SK-N-SH treated with all-trans-retinoic acid at 6 μM for 48 hours (cell line): ENCODE measurements around the gene CPZ.

Source experiments
- ATAC-seq: fragments of 200-7000 bp; cut with Tn5 transposase; 3 replicates; pipeline ENCODE4 v1.9.1; 2020; ENCODE audit warnings: mild to moderate bottlenecking, moderate library complexity
- ARNTL ChIP-seq: fragments of 450-650 bp; formaldehyde crosslinking; IDR thresholded peaks from 2 replicates; pipeline ENCODE4 v1.5.0; 2020; ENCODE audit warnings: low read depth, mild to moderate bottlenecking, moderate library complexity, borderline replicate concordance
- BACH2 ChIP-seq: fragments of 250-450 bp; sonication (Bioruptor Pico); IDR thresholded peaks from 2 replicates; pipeline ENCODE4 v1.9.0; 2021; ENCODE audit warnings: mild to moderate bottlenecking, borderline replicate concordance
- CREB5 ChIP-seq: fragments of 250-450 bp; sonication (Bioruptor Pico); IDR thresholded peaks from 2 replicates; pipeline ENCODE4 v1.5.1; 2020; ENCODE audit warnings: low read depth, mild to moderate bottlenecking, moderate library complexity
- CSDC2 ChIP-seq: fragments of 250-450 bp; sonication (Bioruptor Pico); IDR thresholded peaks from 2 replicates; pipeline ENCODE4 v1.5.0; 2020; ENCODE audit warnings: mild to moderate bottlenecking, moderate library complexity
- CSRNP3 ChIP-seq: fragments of 250-450 bp; sonication (Bioruptor Pico); IDR thresholded peaks from 2 replicates; pipeline ENCODE4 v1.5.1; 2021; ENCODE audit warnings: mild to moderate bottlenecking, moderate library complexity
- ESRRG ChIP-seq: fragments of 250-450 bp; sonication (Bioruptor Pico); IDR thresholded peaks from 2 replicates; pipeline ENCODE4 v1.6.1; 2021; ENCODE audit warnings: mild to moderate bottlenecking
- GLIS3 ChIP-seq: fragments of 250-450 bp; sonication (Bioruptor Pico); IDR thresholded peaks from 2 replicates; pipeline ENCODE4 v1.5.0; 2020; ENCODE audit warnings: mild to moderate bottlenecking, moderate library complexity
- ISL1 ChIP-seq: fragments of 250-450 bp; sonication (Bioruptor Pico); IDR thresholded peaks from 2 replicates; pipeline ENCODE4 v2.1.2; 2022; ENCODE audit warnings: mild to moderate bottlenecking, moderate library complexity
- OSR1 ChIP-seq: fragments of 250-450 bp; sonication (Bioruptor Pico); IDR thresholded peaks from 2 replicates; pipeline ENCODE4 v1.8.0; 2022; ENCODE audit warnings: moderate library complexity, mild to moderate bottlenecking, inconsistent platforms
- PPARA ChIP-seq: fragments of 250-450 bp; sonication (Bioruptor Pico); IDR thresholded peaks from 2 replicates; pipeline ENCODE4 v1.5.0; 2020; ENCODE audit warnings: mild to moderate bottlenecking, borderline replicate concordance
- RARB ChIP-seq: fragments of 250-450 bp; sonication (Bioruptor Pico); IDR thresholded peaks from 2 replicates; pipeline ENCODE4 v1.8.0; 2021; ENCODE audit warnings: mild to moderate bottlenecking, moderate library complexity
- SNAI2 ChIP-seq: fragments of 250-450 bp; sonication (Bioruptor Pico); IDR thresholded peaks from 2 replicates; pipeline ENCODE4 v1.5.0; 2020; ENCODE audit warnings: mild to moderate bottlenecking, moderate library complexity
- TOX ChIP-seq: fragments of 250-450 bp; sonication (Bioruptor Pico); IDR thresholded peaks from 2 replicates; pipeline ENCODE4 v1.8.0; 2021; ENCODE audit warnings: mild to moderate bottlenecking, moderate library complexity, borderline replicate concordance
- TSHZ2 ChIP-seq: fragments of 250-450 bp; sonication (Bioruptor Pico); IDR thresholded peaks from 2 replicates; pipeline ENCODE4 v1.5.0; 2020; ENCODE audit warnings: mild to moderate bottlenecking, moderate library complexity
- ZC3H10 ChIP-seq: fragments of 250-450 bp; sonication (Bioruptor Pico); IDR thresholded peaks from 2 replicates; pipeline ENCODE4 v1.5.1; 2021; ENCODE audit warnings: mild to moderate bottlenecking, moderate library complexity
- ZFP3 ChIP-seq: fragments of 250-450 bp; sonication (Bioruptor Pico); IDR thresholded peaks from 2 replicates; pipeline ENCODE4 v1.5.0; 2020; ENCODE audit warnings: mild to moderate bottlenecking, moderate library complexity
- ZFP30 ChIP-seq: fragments of 450-650 bp; formaldehyde crosslinking; IDR thresholded peaks from 2 replicates; pipeline ENCODE4 v1.5.0; 2022; ENCODE audit warnings: mild to moderate bottlenecking, moderate library complexity
- ZNF565 ChIP-seq: fragments of 450-650 bp; formaldehyde crosslinking; conservative IDR thresholded peaks from 2 replicates; pipeline ENCODE4 v1.5.0; 2020; ENCODE audit warnings: low read depth, mild to moderate bottlenecking, moderate library complexity
- ZNF70 ChIP-seq: fragments of 450-650 bp; formaldehyde crosslinking; IDR thresholded peaks from 2 replicates; pipeline ENCODE4 v1.5.0; 2020; ENCODE audit warnings: mild to moderate bottlenecking, moderate library complexity
- ZNF8 ChIP-seq: fragments of 450-650 bp; formaldehyde crosslinking; IDR thresholded peaks from 2 replicates; pipeline ENCODE4 v1.5.0; 2020; ENCODE audit warnings: mild to moderate bottlenecking, moderate library complexity
- TF ChIP-seq, protein P1 (sequence below): fragments of 250-450 bp; sonication (Bioruptor Pico); IDR thresholded peaks from 2 replicates; pipeline ENCODE4 v1.8.0; 2021; ENCODE audit warnings: low read depth, mild to moderate bottlenecking, moderate library complexity, borderline replicate concordance
- TF ChIP-seq, protein P2 (sequence below): fragments of 250-450 bp; sonication (Bioruptor Pico); IDR thresholded peaks from 2 replicates; pipeline ENCODE4 v1.8.0; 2020; ENCODE audit warnings: mild to moderate bottlenecking, moderate library complexity, borderline replicate concordance

Gene CPZ

GRCh38 chr4:8550691-8551090 lies 41.9 kb upstream of the CPZ start:
- no peak for ATAC-seq
- no peak for TF ChIP-seq SNAI2 (CRISPR knock-in tag)
- no peak for TF ChIP-seq GLIS3
- TF ChIP-seq ZNF565 (CRISPR knock-in tag) = no peak
- TF ChIP-seq BACH2 (CRISPR knock-in tag) = no peak
- no peak for TF ChIP-seq ESRRG (CRISPR knock-in tag)
- TF ChIP-seq ZC3H10 = no peak
- TF ChIP-seq ZFP30 = no peak
- no peak for TF ChIP-seq RARB (CRISPR knock-in tag)

DNA sequence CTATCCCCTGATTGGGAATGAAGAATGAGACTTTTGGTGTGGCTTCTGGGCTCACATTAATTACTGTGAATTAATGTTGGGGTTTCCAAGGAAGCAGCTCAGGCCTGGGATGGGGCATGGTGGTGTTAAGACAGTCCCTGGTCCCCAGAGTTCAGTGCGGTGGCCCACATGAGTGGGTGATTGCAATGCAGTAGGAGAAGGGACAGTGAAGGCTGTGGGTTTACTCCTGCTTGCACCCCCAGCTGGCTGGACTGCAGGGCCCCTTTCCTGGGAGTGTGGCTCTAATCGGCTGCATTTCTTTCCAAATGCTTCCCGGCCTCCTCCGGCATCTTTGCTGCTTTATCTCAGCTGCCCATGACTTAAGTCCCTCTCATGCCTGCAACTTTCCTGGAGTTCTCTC lies 40.5 kb upstream of the CPZ start:
- no peak for ATAC-seq
- no peak for TF ChIP-seq ZFP30
- TF ChIP-seq ZNF565 (CRISPR knock-in tag) = no peak
- no peak for TF ChIP-seq GLIS3
- TF ChIP-seq BACH2 (CRISPR knock-in tag) = no peak
- no peak for TF ChIP-seq ISL1 (CRISPR knock-in tag)
- TF ChIP-seq TOX (CRISPR knock-in tag) = no peak
- TF ChIP-seq ZC3H10 = no peak
- TF ChIP-seq, all 23 proteins: peak for 0

GRCh38 chr4:8552581-8553205 lies 39.9 kb upstream of the CPZ start:
- TF ChIP-seq OSR1 (CRISPR knock-in tag) = no peak
- TF ChIP-seq ISL1 (CRISPR knock-in tag) = no peak
- TF ChIP-seq CSRNP3 (CRISPR knock-in tag) = no peak
- no peak for TF ChIP-seq TSHZ2
- TF ChIP-seq ZNF8 (CRISPR knock-in tag) = no peak
- no peak for TF ChIP-seq ZFP3 (CRISPR knock-in tag)
- TF ChIP-seq ZC3H10 = no peak
- TF ChIP-seq, protein P1, sequence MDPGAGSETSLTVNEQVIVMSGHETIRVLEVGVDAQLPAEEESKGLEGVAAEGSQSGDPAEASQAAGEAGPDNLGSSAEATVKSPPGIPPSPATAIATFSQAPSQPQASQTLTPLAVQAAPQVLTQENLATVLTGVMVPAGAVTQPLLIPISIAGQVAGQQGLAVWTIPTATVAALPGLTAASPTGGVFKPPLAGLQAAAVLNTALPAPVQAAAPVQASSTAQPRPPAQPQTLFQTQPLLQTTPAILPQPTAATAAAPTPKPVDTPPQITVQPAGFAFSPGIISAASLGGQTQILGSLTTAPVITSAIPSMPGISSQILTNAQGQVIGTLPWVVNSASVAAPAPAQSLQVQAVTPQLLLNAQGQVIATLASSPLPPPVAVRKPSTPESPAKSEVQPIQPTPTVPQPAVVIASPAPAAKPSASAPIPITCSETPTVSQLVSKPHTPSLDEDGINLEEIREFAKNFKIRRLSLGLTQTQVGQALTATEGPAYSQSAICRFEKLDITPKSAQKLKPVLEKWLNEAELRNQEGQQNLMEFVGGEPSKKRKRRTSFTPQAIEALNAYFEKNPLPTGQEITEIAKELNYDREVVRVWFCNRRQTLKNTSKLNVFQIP = no peak
- TF ChIP-seq CREB5 = no peak
- TF ChIP-seq CSDC2 (CRISPR knock-in tag) = no peak
- no peak for TF ChIP-seq GLIS3
- no peak for TF ChIP-seq ZNF565 (CRISPR knock-in tag)
- no peak for TF ChIP-seq ZNF70 (CRISPR knock-in tag)
- no peak for TF ChIP-seq PPARA
- no peak for TF ChIP-seq RARB (CRISPR knock-in tag)
- no peak for TF ChIP-seq ARNTL (CRISPR knock-in tag)
- TF ChIP-seq, protein P2, sequence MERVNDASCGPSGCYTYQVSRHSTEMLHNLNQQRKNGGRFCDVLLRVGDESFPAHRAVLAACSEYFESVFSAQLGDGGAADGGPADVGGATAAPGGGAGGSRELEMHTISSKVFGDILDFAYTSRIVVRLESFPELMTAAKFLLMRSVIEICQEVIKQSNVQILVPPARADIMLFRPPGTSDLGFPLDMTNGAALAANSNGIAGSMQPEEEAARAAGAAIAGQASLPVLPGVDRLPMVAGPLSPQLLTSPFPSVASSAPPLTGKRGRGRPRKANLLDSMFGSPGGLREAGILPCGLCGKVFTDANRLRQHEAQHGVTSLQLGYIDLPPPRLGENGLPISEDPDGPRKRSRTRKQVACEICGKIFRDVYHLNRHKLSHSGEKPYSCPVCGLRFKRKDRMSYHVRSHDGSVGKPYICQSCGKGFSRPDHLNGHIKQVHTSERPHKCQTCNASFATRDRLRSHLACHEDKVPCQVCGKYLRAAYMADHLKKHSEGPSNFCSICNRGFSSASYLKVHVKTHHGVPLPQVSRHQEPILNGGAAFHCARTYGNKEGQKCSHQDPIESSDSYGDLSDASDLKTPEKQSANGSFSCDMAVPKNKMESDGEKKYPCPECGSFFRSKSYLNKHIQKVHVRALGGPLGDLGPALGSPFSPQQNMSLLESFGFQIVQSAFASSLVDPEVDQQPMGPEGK (CRISPR knock-in tag) = no peak
- TF ChIP-seq SNAI2 (CRISPR knock-in tag) = no peak
- no peak for ATAC-seq
